Endothelial cell (in vitro differentiated cells): ENCODE results near the gene MYO16. TPM values are rescaled to one million over a fixed set of nuclear protein-coding genes. Genes with fewer than 3 reads are reported as not detected.

ENCODE experiments used
- DNase-seq: peaks from one replicate; pipeline ENCODE4 v3.0.0; 2021; ENCODE audit warnings: low spot score
- H3K27ac Mint-ChIP-seq: one replicate; pipeline ENCODE4 v1.8.0; 2021; ENCODE audit warnings: mixed read lengths, inconsistent platforms; ENCODE audit not compliant: unreplicated experiment
- H3K27me3 Mint-ChIP-seq: one replicate; pipeline ENCODE4 v1.8.0; 2021; ENCODE audit warnings: mild to moderate bottlenecking, moderate library complexity, mixed read lengths, inconsistent platforms; ENCODE audit not compliant: unreplicated experiment
- H3K36me3 Mint-ChIP-seq: one replicate; pipeline ENCODE4 v1.8.0; 2021; ENCODE audit warnings: mild to moderate bottlenecking, low read depth, mixed read lengths, inconsistent platforms; ENCODE audit not compliant: unreplicated experiment
- H3K4me1 Mint-ChIP-seq: one replicate; pipeline ENCODE4 v1.8.0; 2021; ENCODE audit warnings: mild to moderate bottlenecking, mixed read lengths, inconsistent platforms; ENCODE audit not compliant: unreplicated experiment
- H3K4me3 Mint-ChIP-seq: one replicate; pipeline ENCODE4 v1.8.0; 2021; ENCODE audit warnings: mild to moderate bottlenecking, mixed read lengths, inconsistent platforms; ENCODE audit not compliant: unreplicated experiment
- H3K9me3 Mint-ChIP-seq: one replicate; pipeline ENCODE4 v1.8.0; 2021; ENCODE audit warnings: mixed read lengths, inconsistent platforms; ENCODE audit not compliant: unreplicated experiment
- total RNA-seq: library from RNA; stranded (reverse); fragmentation: NEBNext Ultra II Directional; extraction: Animal tissue kit (Norgen Biotek cat#: 25700); gene quantifications from one replicate; pipeline ENCODE4 v1.2.1, GENCODE V29; 2021; ENCODE audit not compliant: unreplicated experiment
- TF ChIP-seq, protein P1 (sequence below): fragments of 200-600 bp; sonication (generic); IDR thresholded peaks from one replicate; pipeline ENCODE4 v1.5.0; 2021; ENCODE audit warnings: antibody characterized with exemption; ENCODE audit not compliant: unreplicated experiment

Gene MYO16
- total RNA-seq, 1 donor from 2014 or later = 1.4 TPM

DNA sequence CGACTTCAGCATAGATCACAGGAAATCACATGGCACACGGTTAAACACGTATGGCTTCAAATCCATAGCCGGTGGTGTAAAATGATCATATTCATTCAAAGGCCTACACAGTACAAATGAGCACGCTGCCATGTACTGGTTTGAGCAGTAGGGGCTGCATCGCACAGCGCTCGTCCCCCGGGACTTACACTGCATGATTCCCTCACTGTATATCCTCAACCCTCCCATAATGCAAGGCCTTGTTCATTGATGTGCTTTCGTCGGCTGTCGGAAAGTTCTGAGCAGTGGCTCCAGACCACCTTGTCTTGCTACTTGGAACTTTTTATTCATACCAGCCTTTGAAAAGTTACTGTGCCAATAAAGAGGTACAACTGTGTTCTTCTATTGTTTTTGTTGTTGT, 578.2 kb downstream of the MYO16 start:
- Mint-ChIP-seq H3K4me3 (no peak overlapping the region), H3K27me3 (no peaks in the 10 kb centered on the region), H3K27ac (no peak overlapping the region), H3K4me1 (no peaks in the 10 kb centered on the region), H3K9me3 (no peaks in the 10 kb centered on the region), H3K36me3 (no peaks in the 10 kb centered on the region)
- no peak for DNase-seq
- TF ChIP-seq, protein P1, sequence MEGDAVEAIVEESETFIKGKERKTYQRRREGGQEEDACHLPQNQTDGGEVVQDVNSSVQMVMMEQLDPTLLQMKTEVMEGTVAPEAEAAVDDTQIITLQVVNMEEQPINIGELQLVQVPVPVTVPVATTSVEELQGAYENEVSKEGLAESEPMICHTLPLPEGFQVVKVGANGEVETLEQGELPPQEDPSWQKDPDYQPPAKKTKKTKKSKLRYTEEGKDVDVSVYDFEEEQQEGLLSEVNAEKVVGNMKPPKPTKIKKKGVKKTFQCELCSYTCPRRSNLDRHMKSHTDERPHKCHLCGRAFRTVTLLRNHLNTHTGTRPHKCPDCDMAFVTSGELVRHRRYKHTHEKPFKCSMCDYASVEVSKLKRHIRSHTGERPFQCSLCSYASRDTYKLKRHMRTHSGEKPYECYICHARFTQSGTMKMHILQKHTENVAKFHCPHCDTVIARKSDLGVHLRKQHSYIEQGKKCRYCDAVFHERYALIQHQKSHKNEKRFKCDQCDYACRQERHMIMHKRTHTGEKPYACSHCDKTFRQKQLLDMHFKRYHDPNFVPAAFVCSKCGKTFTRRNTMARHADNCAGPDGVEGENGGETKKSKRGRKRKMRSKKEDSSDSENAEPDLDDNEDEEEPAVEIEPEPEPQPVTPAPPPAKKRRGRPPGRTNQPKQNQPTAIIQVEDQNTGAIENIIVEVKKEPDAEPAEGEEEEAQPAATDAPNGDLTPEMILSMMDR = no peak

DNA sequence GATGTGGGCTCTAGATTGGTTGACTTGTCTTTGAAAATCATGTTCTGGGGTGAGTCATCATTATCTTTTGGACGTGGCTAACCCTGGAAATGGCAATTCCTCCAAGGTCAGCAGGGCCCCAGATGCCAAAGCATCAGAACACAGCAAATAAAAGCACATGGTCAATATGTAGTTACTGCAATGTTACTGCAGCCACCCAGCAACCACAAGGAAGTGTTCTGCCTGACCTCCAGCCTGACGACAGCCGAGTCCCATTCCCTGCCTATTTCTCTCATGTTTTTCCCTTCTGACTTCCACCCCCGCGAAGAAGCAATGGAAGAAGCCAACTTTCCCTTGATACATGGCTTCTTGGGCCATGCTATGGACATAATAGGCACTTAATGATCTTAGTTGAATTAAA, 579.1 kb downstream of the MYO16 start:
- Mint-ChIP-seq H3K4me3 (no peak overlapping the region), H3K4me1 (no peaks in the 10 kb centered on the region), H3K36me3 (no peaks in the 10 kb centered on the region)

DNA sequence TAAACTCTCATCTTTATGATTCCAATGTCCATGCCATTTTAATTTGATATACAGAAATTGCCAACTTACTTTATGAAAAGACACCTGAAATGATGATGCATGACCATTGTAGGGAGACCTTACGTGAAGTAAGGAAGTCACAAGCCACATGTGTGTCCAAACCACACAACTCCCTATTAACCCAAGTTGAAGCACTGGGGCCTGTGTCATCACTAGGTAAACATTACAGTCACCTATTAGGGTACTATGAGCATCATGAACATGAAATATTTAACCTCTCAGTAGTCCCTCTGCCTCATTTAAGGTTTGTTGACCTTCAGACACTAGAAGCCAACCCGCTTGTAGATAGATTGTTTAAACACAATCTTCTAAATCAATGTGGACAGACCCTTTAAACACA, 580.1 kb downstream of the MYO16 start:
- H3K27ac Mint-ChIP-seq = no peak overlapping the region
- H3K4me3 Mint-ChIP-seq = no peak overlapping the region
- no peaks in the 10 kb centered on the region for H3K36me3 Mint-ChIP-seq
- H3K4me1 Mint-ChIP-seq = no peaks in the 10 kb centered on the region
- H3K27me3 Mint-ChIP-seq = peaks cover 4% of the 10 kb centered on the region
- no peak for DNase-seq
- TF ChIP-seq, protein P1 = no peak
- no peaks in the 10 kb centered on the region for H3K9me3 Mint-ChIP-seq

More for the DNA sequence above, 579.1 kb downstream of the MYO16 start:
- TF ChIP-seq, protein P1 = no peak
- H3K27me3 Mint-ChIP-seq = no peaks in the 10 kb centered on the region
- H3K27ac Mint-ChIP-seq = no peak overlapping the region
- DNase-seq = no peak
- H3K9me3 Mint-ChIP-seq = no peaks in the 10 kb centered on the region

DNA sequence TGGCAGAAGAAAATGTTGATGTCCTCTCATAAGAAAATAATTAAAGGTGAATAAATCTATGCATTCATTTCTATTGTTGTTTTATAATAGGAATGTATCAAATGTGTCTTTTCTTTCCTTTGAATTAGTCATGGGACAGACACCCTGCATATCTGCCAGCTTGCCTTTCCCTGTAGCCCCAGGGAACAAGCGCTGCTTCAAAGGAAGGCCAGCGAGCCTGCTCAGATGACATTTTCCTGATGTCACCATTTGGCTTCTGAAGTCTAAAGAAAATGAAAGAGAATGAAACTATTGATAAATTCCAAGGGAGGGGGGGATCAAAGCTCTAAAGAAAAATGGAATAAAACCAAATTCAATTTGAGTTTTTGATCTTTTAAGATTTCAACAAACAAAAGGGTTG, 582.2 kb downstream of the MYO16 start:
- Mint-ChIP-seq H3K4me3 (no peak overlapping the region), H3K9me3 (no peaks in the 10 kb centered on the region), H3K36me3 (no peaks in the 10 kb centered on the region), H3K27me3 (peaks cover 4% of the 10 kb centered on the region), H3K27ac (no peak overlapping the region), H3K4me1 (no peaks in the 10 kb centered on the region)
- TF ChIP-seq, protein P1 = no peak
- DNase-seq = no peak

DNA sequence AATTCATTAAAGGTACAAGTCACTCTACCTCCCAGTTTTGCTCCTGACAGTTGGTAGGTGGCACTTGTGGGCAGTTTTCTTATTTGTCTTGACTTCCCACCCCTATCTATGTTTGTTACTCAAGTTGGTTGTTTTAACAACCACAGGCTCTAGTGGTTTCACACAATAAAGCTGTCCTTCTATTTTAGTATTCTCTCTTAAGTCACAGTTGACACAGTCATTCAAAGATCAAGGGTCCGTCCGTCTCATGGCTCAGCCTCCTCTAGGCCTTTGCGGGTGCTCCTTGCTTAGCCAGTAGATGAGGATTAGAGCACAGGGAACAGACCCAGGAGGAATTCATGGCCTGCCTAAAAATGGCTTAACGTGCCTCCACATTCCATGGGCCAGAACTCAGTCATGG, 583.2 kb downstream of the MYO16 start:
- Mint-ChIP-seq H3K27me3 (peaks cover 4% of the 10 kb centered on the region), H3K4me1 (no peaks in the 10 kb centered on the region), H3K27ac (no peak overlapping the region), H3K9me3 (no peaks in the 10 kb centered on the region), H3K4me3 (no peak overlapping the region), H3K36me3 (no peaks in the 10 kb centered on the region)
- TF ChIP-seq, protein P1 = no peak
- no peak for DNase-seq
